CD4-positive, alpha-beta T cell treated with Interleukin-17A for 1 hour (primary cell): Measurements from ENCODE around the gene JADE1.

Experiments used
- DNase-seq: peaks from one replicate; pipeline ENCODE4 v3.0.0-alpha.2; 2020

Gene JADE1

DNA sequence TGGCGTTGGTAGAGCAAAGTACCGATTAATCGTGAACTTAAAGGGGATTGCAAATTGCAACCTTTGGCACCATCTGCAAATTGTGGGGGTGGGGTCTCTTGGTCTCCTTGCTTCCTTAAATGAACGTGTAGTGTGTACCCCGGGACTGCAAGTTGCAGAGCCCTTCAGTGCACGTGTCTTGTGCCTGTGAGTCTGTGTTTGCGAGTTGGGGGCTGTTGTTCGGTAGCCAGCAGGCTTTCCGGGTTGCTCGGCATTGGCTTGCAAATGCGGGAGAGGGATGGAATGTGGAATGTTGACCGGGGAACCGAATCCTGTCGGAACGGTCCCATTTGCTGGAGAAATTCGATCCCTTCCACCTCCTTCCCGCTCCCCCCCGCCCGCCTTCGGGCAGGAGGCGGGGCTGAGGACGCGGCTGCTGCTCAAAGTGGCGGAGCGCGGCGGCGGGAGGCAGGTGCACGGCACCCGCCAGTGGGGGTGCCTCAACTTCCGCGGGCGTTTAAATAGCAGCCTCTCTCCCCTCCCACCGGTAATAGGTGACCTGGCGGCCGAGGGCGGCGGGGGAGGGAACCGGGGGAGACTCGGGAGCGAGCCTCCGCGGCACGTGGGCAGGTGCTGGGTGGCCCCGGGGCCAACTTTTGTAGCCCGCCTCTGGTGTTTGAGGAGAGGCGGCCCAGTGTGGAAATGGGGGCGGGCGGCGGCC, 1.5 kb downstream of the JADE1 start:
- peak; percentile 89 for DNase-seq

DNA sequence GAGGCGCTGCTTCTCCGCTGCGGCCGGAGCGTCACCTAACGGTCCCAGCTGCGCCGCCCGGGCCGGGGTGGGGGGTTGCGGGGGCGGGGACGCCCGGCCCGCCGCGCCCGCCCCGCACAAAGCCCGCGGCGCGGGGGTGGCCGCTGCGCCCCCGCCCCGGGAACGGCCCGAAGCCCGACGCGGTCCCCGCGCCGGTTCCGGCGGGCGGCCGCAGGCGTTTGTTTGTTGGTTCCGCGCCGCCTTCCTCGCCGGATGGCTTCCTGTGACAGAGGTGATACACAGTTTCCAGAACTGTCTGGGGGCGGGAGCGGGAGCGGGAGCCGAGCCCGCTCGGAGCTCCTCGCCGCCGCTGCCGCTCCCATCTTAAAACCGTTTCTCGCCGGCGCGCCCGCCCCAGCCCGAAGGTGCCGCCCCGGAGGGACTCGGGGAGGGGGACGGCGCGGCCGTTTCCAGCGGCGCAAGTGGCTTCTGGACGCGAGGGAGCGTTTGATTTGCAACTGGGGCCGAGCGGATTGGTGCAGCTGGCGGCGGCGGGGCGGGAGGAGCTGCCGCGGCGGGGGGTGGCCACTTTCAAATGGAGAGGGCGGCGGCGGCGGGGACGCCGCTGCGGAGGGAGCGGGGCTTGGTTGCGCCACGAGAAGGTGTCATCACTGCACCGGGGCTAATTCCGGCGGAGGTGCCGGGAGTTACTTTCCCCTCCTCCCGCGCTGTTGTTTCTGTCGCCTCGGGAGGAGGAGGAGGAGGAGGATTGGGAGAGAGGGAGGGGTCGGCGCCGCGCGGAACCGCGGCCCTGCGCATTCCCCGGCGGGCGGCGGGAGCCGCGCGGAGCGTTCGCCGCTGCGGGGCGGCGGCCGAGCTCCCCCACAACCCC, 2.3 kb downstream of the JADE1 start:
- peak; percentile 85 for DNase-seq

DNA sequence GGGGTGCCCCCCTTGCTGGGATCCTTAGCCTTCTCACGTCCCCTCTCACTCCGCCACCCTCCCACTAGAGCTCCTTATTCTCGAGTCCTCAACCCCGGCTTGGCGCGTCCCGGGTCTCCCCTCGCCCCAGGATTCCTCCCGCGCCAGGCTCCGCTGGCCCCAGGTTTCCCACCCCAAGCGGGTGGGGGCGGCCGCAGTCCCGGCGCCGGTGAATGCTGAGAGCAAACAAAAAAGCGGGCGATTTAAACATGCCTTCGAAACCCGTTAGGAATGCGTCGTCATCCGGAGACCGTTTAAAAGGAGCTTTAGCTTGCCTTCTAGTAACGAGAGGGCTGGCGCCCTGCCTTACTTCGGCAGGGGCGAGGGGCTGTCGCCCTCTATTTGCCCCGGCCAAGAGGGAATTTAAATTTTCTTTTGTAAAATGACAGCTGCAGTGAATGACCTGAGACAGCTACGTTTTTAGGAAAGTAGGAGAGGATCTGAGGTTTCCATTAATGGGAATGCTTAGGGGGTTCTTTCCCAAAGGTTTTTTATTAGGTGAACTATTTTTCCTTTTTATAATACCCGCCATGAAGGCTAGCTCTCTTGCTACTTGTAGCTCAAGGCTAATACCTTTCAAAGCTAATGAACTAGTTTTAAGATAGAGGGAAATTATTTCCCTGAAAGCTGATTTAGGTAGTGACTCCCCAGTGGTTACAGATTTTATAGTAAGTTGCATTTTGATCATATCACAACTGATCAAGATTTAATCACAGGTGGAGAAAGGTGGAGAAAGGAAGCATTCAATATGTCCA, 3.1 kb downstream of the JADE1 start:
- peak; percentile 41 for DNase-seq

GRCh38 chr4:128813965-128814364, 4.5 kb downstream of the JADE1 start:
- DNase-seq: no peak

DNA sequence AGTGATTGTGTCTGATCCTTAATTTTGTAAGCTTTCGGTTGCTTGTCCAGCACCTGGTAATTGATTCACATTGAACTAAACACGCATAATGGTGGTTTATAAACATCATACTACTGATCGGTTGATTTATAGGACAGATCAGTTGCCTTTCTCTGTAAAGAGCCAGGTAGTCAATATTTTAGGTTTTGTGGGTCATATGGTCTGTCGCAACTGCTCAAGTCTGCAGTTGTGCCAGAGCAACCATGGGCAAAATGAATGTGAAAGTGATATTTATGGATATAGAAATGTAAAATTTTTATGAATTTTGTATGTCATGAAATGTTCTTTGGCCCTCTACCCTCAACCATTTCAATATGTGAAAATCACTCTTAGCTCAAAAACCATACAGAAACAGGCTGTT, 8.9 kb downstream of the JADE1 start:
- no peak for DNase-seq

GRCh38 chr4:128819082-128819742, 9.7 kb downstream of the JADE1 start:
- no peak for DNase-seq

- DNase-seq: no peak
These were observed 11.2 kb downstream of the JADE1 start for GRCh38 chr4:128820671-128821070.

DNA sequence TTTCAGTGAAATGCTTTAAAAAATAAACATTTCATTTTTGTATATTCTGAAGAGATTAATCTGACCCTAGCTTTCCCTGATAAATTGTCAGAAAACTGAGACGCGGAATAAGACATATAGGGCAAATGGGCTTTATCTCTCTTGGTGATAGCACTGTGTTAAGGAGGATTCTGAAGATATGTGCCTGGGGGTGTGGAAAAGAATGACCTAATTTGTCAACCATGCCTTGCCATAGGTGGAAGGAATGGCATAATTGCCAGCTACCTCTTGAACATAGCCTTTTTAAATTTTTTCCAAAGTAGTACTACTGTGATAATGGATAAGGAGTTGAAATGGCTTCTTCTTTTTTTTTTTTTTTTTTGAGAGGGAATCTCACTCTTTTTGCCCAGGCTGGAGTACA, 11.7 kb downstream of the JADE1 start:
- DNase-seq: no peak

GRCh38 chr4:128823025-128823661, 13.6 kb downstream of the JADE1 start:
- DNase-seq: no peak

GRCh38 chr4:128825226-128825625, 15.7 kb downstream of the JADE1 start:
- no peak for DNase-seq

DNA sequence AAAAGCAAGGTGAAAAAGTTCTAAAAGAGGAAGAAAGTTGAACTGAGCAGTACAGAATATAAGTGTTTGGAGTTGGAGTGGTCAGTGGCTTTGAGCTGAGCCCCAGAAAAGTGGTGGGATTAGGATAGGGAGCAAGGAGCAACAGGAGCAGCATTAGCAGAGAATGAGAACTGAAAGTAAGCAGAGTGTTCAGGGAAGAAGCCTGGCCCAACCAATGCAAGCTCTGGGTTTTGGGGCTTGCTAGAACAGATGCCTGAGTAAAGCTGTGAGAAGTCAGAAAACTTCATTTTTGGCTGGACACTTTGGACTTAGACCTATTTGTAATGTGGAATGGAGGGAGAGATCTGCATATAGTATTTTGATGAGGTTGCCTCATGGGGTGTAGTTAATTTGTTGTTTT, 17.8 kb downstream of the JADE1 start:
- no peak for DNase-seq

DNA sequence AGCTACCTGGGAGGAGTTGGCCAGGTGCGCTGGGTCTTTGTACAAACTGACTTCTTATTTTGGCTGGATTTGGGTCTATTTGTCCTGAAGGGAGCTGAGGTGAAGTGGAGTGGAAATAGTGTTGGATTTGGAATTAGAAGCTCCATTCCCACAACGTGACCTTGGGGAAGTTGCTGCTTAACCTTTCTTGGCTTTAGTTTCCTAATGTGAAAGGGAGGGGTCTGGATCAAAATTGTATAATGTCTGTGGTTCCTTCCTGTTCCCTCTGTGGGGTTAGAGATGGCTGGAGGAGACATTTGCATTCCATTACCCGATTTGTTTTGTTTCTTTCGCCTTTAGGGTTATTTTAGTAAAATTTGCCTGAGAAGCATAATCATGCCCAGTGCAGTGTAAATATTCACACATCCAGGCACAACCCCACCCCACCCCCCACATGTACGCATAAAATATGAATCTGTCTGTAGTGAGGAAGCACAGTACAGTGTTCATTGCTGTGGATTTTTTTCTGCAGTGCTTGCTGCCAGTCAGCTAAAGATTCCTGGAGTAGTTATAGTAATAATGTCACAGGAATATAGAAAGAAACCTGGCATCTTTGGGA, 21.5 kb downstream of the JADE1 start:
- no peak for DNase-seq

DNA sequence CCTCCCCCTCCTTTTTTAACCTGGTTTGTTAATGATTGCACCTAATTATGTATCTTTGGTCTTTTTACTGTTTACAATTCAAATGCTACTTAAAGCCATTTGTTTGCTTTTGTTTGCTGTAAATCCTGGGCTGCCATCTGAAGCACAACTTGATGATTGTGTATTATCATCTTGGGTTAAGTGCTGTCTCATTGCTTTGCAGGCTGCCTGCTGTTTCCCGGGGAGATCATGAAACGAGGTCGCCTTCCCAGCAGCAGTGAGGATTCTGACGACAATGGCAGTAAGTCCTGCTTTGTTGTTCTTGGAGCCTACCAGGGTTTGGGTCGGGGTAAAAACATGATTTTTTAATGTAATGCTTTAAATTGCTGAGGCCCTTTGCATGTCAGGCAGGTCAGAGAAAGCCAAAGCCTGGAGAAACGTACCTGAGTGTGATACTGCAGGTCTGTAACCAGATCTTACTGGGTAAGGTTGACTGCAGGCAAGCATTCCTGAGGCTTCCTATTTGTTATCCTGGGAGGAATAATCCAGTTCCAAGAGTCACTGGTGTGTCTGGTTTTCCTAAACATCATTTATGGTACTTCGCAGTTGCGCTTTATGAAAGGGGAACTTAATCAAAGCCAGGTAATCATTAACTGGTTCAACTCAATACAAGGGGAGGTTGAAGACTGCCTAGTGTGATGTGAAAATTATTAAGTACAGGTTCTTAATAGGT, 22.2 kb downstream of the JADE1 start:
- no peak for DNase-seq

DNA sequence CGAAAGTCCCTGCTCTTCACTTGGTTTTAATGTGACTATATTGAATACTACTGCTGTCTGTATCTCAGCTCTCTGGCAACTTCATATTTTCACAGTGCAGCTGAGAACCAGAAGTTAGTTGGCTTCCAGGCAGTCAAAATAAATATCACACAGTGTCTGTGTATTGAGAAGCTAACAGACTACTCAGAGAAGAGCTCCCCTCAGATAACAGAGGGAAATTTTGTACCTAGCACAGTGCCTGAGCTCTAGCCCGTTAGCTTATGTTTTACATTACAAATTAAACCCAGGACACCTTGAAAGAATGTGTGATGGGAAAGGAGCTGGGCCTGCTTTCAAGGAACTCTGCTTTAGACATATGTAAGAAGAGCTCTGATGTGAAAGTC, 22.7 kb downstream of the JADE1 start:
- no peak for DNase-seq

- DNase-seq: no peak
These were observed 26.2 kb downstream of the JADE1 start for GRCh38 chr4:128835498-128836222.

- no peak for DNase-seq
These were observed 27.7 kb downstream of the JADE1 start for GRCh38 chr4:128837198-128837597.

- no peak for DNase-seq
These were observed 28.2 kb downstream of the JADE1 start for GRCh38 chr4:128837679-128838078.

GRCh38 chr4:128840711-128841318, 31.3 kb downstream of the JADE1 start:
- DNase-seq: no peak

DNA sequence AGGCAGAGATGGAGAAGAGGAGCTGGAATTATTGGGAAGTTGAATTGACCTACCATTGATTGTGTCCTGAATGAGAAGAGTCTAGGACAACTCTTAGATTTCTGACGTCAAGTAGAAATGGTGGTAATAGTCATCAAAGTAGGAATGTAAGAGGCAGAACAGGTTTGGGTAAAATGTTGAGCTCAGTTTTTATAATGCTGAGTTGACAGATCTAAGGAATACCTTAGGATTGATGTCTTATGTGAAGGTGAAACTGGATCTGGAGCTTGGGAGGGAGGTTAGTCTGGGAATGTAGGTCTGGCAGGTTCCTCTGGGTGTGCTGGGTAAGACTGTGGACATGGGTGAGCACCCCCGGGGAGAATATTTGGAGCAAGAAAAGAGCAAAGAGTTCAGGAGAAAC, 31.9 kb downstream of the JADE1 start:
- DNase-seq: no peak

- DNase-seq: no peak
These were observed 35.4 kb downstream of the JADE1 start for GRCh38 chr4:128844931-128845330.
